GM12878 (cell line): ENCODE data around the gene UFC1. TPM values are rescaled to one million over a fixed set of nuclear protein-coding genes. Genes with fewer than 3 reads are reported as not detected.

ENCODE experiments used
- ATAC-seq: fragments of 200-7000 bp; cut with Tn5 transposase; 3 replicates; pipeline ENCODE4 v1.9.1; 2020; ENCODE audit warnings: mild to moderate bottlenecking, moderate library complexity
- BruUV-seq: library from RNA; stranded (reverse); fragments of 400-500 nt; replicated peaks from 2 replicates; lab custom pipeline; 2021; lab: Mats Ljungman, UMichigan
- CTCF ChIA-PET: fragments of 300-600 bp; sonication (Branson Sonifier 250); formaldehyde crosslinking; extraction: SDS; loops from one replicate; lab custom pipeline; 2021; ENCODE audit warnings: inconsistent platforms; lab: Yijun Ruan, JAX
- POLR2A ChIA-PET: fragments of 350-600 bp; formaldehyde crosslinking; extraction: SDS; loops from one replicate; lab custom pipeline; 2021; ENCODE audit warnings: inconsistent platforms; lab: Charles Lee
- RAD21 ChIA-PET: fragments of 300-600 bp; sonication (Branson Sonifier 250); formaldehyde crosslinking; loops from one replicate; lab custom pipeline; 2023; ENCODE audit warnings: antibody characterized with exemption; ENCODE audit not compliant: unreplicated experiment; lab: Charles Lee
- SMC1A ChIA-PET: fragments of 300-600 bp; sonication (Branson Sonifier 250); formaldehyde crosslinking; loops from one replicate; lab custom pipeline; 2023; ENCODE audit not compliant: unreplicated experiment, uncharacterized antibody; lab: Charles Lee
- DNase-seq: peaks from one replicate; pipeline ENCODE4 v3.0.0-alpha.2; 2011; ENCODE audit warnings: low read depth, low spot score
- FAIRE-seq: peaks from 3 replicates; lab custom pipeline; 2011; peaks lifted over from hg19 to GRCh38; lab: Jason Lieb, UNC
- H2AFZ ChIP-seq: 2 replicates; pipeline ENCODE4 v1.6.0; 2011; ENCODE audit warnings: low read depth, low read length, control low read depth; ENCODE audit not compliant: control insufficient read depth
- H3K27ac ChIP-seq: 2 replicates; pipeline ENCODE4 v1.5.1; 2011; ENCODE audit warnings: control low read depth; ENCODE audit not compliant: control insufficient read depth, insufficient read depth
- H3K27me3 ChIP-seq, 2 experiments: replicated peaks in 1 of 2; 2 replicates each; pipeline versions ENCODE4 v1.6.0 to v1.6.1; 2011; ENCODE audit warnings: low read length in 1 of 2; ENCODE audit not compliant: control insufficient read depth in 2 of 2, insufficient read depth in 2 of 2
- H3K36me3 ChIP-seq, 2 experiments: 2 replicates each; pipeline ENCODE4 v1.5.1; 2011; ENCODE audit warnings: low read length in 1 of 2; ENCODE audit not compliant: control insufficient read depth in 2 of 2, insufficient read depth in 2 of 2
- H3K4me1 ChIP-seq: 2 replicates; pipeline ENCODE4 v1.6.1; 2011; ENCODE audit warnings: mild to moderate bottlenecking, low read length, moderate library complexity, mixed read lengths; ENCODE audit not compliant: control insufficient read depth, insufficient read depth
- H3K4me2 ChIP-seq: 2 replicates; pipeline ENCODE4 v1.6.0; 2011; ENCODE audit warnings: control low read depth; ENCODE audit not compliant: control insufficient read depth, insufficient read depth
- H3K4me3 ChIP-seq: fragments of 200-600 bp; sonication (generic); 2 replicates; pipeline ENCODE4 v1.5.1; 2016
- H3K79me2 ChIP-seq: 2 replicates; pipeline ENCODE4 v1.6.0; 2011; ENCODE audit warnings: low read length; ENCODE audit not compliant: control insufficient read depth, insufficient read depth
- H3K9ac ChIP-seq: 2 replicates; pipeline ENCODE4 v1.8.0; 2011; ENCODE audit warnings: low read length, control low read depth, mixed read lengths; ENCODE audit not compliant: control insufficient read depth, insufficient read depth
- H3K9me3 ChIP-seq: replicated peaks from 3 replicates; pipeline ENCODE4 v1.5.1; 2011; ENCODE audit warnings: mild to moderate bottlenecking, low read length; ENCODE audit not compliant: control insufficient read depth, insufficient read depth
- H4K20me1 ChIP-seq: 2 replicates; pipeline ENCODE4 v1.6.0; 2011; ENCODE audit not compliant: control insufficient read depth, insufficient read depth
- ATF2 ChIP-seq: IDR thresholded peaks from 2 replicates; pipeline ENCODE4 v1.6.1; 2012; ENCODE audit warnings: low read length, inconsistent platforms
- BACH1 ChIP-seq: fragments of 450-650 bp; IDR thresholded peaks from 2 replicates; pipeline ENCODE4 v1.6.1; 2017; ENCODE audit warnings: mild to moderate bottlenecking, borderline replicate concordance
- CREM ChIP-seq: IDR thresholded peaks from 2 replicates; pipeline ENCODE4 v1.6.1; 2014; ENCODE audit warnings: antibody characterized with exemption, low read depth
- FOXM1 ChIP-seq: IDR thresholded peaks from 2 replicates; pipeline ENCODE4 v1.6.1; 2012; ENCODE audit warnings: low read depth, mild to moderate bottlenecking, inconsistent platforms, low read length, moderate library complexity
- NR2C2 ChIP-seq: IDR thresholded peaks from 2 replicates; pipeline ENCODE4 v1.6.1; 2011; ENCODE audit warnings: borderline replicate concordance, low read depth; ENCODE audit not compliant: control insufficient read depth, insufficient read length
- SMAD5 ChIP-seq: IDR thresholded peaks from 2 replicates; pipeline ENCODE4 v1.6.1; 2016; ENCODE audit warnings: antibody characterized with exemption, low read depth
- STAT1 ChIP-seq: fragments of 450-650 bp; conservative IDR thresholded peaks from 2 replicates; pipeline ENCODE4 v1.6.1; 2014; ENCODE audit warnings: antibody characterized with exemption, mild to moderate bottlenecking
- YY1 ChIP-seq: IDR thresholded peaks from 2 replicates; pipeline ENCODE4 v1.6.1; 2011; ENCODE audit warnings: low read depth, mild to moderate bottlenecking, low read length
- ZBED1 ChIP-seq: IDR thresholded peaks from 2 replicates; pipeline ENCODE4 v1.6.1; 2016; ENCODE audit warnings: borderline replicate concordance
- WGBS: methylation state at CpG from one replicate; pipeline ENCODE4 v1.1.6; 2016; ENCODE audit warnings: low lambda C conversion rate; ENCODE audit not compliant: insufficient replicate concordance, insufficient coverage; ENCODE audit errors: missing lambda C conversion rate; 5-methylcytosine and 5-hydroxymethylcytosine counted together
- in situ Hi-C: fragments of 300-500 bp; cut with MboI; formaldehyde crosslinking; loops from 9 replicates; pipeline ENCODE4 v1.14.3; 2018; ENCODE audit warnings: mixed read lengths
- intact Hi-C: fragments of 100-400 bp; cut with micrococcal nuclease; formaldehyde crosslinking; loops from one replicate; pipeline ENCODE4 v1.14.2; 2022; ENCODE audit not compliant: unreplicated experiment
- polyA plus RNA-seq, 11 experiments: library from polyadenylated mRNA; depleted of rRNA in 4 of 11; unstranded in 6 of 11; stranded (reverse) in 5 of 11; fragments of >200 nt; fragmentation: Nextera tagmentation in 4 of 11; fragmentation: Illumina TruSeq in 1 of 11; extraction: Ambion mirVana in 4 of 11; extraction: Trizol in 1 of 11; gene quantifications; 1 replicate in 1 of 11; 2 replicates in 10 of 11; pipeline versions ENCODE4 v1.2.1 to v1.2.3, GENCODE V29; 2011 to 2016; ENCODE audit warnings: inconsistent platforms in 2 of 11, missing spikeins in 2 of 11, low read depth in 1 of 11
- total RNA-seq, 4 experiments: library from RNA; depleted of rRNA in 3 of 4; stranded (reverse); fragments of >200 nt in 3 of 4; fragmentation: Illumina TruSeq in 1 of 4; extraction: Trizol in 1 of 4; gene quantifications; 2 replicates each; pipeline versions ENCODE4 v1.2.1 to v1.2.3, GENCODE V29; 2013 to 2021
- TF ChIP-seq, protein P1 (sequence below): IDR thresholded peaks from 2 replicates; pipeline ENCODE4 v1.6.1; 2011; ENCODE audit warnings: borderline replicate concordance, low read depth, mild to moderate bottlenecking, moderate library complexity, low read length; ENCODE audit not compliant: insufficient read depth, poor library complexity, severe bottlenecking
- TF ChIP-seq, protein P2 (sequence below): fragments of 450-650 bp; IDR thresholded peaks from 2 replicates; pipeline ENCODE4 v1.6.1; 2016; ENCODE audit warnings: mild to moderate bottlenecking
- TF ChIP-seq, protein P3 (sequence below): fragments of 450-650 bp; formaldehyde crosslinking; IDR thresholded peaks from 2 replicates; pipeline ENCODE4 v1.5.0; 2022; ENCODE audit warnings: mild to moderate bottlenecking, missing genetic modification characterization

Gene UFC1
- total and polyA plus RNA-seq, 10 of the 15 experiments (the other 5 are each of a cell fraction or from before 2014, with no cell fraction given), result 95.9 to 239 (median 151) TPM

DNA sequence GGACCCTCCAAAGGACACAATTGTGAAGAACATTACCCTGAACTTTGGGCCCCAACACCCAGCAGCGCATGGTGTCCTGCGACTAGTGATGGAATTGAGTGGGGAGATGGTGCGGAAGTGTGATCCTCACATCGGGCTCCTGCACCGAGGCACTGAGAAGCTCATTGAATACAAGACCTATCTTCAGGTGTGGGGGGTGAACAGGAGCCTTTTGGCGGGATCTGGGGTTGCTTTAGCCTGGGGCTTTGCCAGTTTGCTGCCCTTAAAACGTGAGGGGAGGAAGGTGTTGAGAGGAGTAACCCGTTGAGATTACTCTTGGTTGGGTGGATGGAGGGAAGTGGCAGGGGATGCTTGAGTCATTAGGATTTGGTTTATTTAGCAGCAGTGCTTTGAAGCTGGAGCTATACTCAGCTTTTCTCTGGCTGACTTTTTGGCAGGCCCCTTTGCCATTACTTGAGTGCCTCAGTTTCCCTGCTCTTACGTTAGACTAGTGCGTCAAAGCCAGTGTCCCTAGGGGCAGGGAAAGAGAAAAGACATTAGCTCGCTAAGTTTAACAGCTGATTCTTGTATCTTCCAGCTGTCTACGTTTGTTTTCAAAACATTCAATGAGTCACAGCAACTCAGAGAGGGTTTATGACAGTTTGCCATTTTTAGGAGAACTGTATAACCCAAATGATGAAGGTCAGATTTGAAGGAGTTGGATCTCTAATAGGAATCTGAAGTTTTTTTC, 52.8 kb downstream of the UFC1 start (continued):
- TF ChIP-seq, protein P1, sequence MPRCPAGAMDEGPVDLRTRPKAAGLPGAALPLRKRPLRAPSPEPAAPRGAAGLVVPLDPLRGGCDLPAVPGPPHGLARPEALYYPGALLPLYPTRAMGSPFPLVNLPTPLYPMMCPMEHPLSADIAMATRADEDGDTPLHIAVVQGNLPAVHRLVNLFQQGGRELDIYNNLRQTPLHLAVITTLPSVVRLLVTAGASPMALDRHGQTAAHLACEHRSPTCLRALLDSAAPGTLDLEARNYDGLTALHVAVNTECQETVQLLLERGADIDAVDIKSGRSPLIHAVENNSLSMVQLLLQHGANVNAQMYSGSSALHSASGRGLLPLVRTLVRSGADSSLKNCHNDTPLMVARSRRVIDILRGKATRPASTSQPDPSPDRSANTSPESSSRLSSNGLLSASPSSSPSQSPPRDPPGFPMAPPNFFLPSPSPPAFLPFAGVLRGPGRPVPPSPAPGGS, result no peak
- no peak for TF ChIP-seq FOXM1
- TF ChIP-seq ATF2, result no peak
- TF ChIP-seq ZBED1, result no peak
- TF ChIP-seq NR2C2, result no peak
- TF ChIP-seq, all 136 proteins: peak for 0

DNA sequence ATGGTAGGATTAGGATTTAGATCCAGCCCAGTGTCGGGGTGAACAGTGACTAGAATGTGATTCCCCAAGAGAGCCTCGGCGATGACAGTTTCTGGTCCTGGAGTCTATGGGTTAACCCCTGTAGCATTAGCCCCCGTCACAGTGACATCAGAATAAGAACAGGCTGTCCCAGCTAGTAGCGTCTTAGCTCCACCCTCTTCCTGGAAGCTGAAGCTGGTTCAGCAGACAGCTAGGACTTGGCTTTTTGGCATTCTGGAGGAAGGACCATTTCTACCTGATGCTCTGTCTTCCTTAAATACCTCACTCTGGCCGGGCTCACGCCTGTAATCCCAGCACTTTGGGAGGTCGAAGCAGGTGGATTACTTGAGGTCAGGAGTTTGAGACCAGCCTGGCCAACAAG, 53.4 kb downstream of the UFC1 start:
- no peak for DNase-seq
- H3K36me3 ChIP-seq, result peaks cover 10 to 31% of the 10 kb centered on the region in 2 experiments; a peak in 3 of 4 replicates
- no peak overlapping the region for H3K4me2 ChIP-seq
- no peaks in the 10 kb centered on the region for H3K27me3 ChIP-seq
- ChIA-PET RAD21 (interaction anchor here (1.0 to 6.6 kb wide), 3 partner anchors 19 to 175 kb away, joined by 3 to 72 read pairs (median 5); partner anchors contain the start of gene TOMM40L), CTCF (interaction anchor here (0.8 to 13.6 kb wide), 7 partner anchors 13 to 176 kb away, joined by 3 to 385 read pairs (median 16); partner anchors contain the start of genes APOA2, FCER1G, PPOX and TOMM40L), SMC1A (interaction anchor here (0.7 to 8.1 kb wide), 5 partner anchors 14 to 333 kb away, joined by 3 to 66 read pairs (median 55); partner anchors contain the start of gene TOMM40L), POLR2A (interaction anchor here (1.0 to 1.6 kb wide), 4 partner anchors 12 to 54 kb away, joined by 3 to 4 read pairs (median 4); partner anchors contain the start of genes TOMM40L and UFC1)
- H4K20me1 ChIP-seq, result no peaks in the 10 kb centered on the region
- 85% methylated on average over 8 of the region's 8 CpGs for WGBS
- peaks cover 17% of the 10 kb centered on the region for H3K79me2 ChIP-seq
- no peak overlapping the region for H3K9ac ChIP-seq
- H3K4me3 ChIP-seq, result no peak overlapping the region
- intact Hi-C loops (loop anchor here (5.0 kb wide), 2 partner anchors 85 to 175 kb away; no protein-coding TSS in a partner anchor), in situ Hi-C loops (no loop called here)
- peaks cover 10% of the 10 kb centered on the region for H3K4me1 ChIP-seq
- no TSS peak for BruUV-seq
- H3K9me3 ChIP-seq, result no peaks in the 10 kb centered on the region
- H2AFZ ChIP-seq, result no peak overlapping the region
- ATAC-seq, result no peak
- H3K27ac ChIP-seq, result no peak overlapping the region
- no peak for TF ChIP-seq CREM
- no peak for TF ChIP-seq YY1
- TF ChIP-seq STAT1, result no peak
- TF ChIP-seq, protein P2, sequence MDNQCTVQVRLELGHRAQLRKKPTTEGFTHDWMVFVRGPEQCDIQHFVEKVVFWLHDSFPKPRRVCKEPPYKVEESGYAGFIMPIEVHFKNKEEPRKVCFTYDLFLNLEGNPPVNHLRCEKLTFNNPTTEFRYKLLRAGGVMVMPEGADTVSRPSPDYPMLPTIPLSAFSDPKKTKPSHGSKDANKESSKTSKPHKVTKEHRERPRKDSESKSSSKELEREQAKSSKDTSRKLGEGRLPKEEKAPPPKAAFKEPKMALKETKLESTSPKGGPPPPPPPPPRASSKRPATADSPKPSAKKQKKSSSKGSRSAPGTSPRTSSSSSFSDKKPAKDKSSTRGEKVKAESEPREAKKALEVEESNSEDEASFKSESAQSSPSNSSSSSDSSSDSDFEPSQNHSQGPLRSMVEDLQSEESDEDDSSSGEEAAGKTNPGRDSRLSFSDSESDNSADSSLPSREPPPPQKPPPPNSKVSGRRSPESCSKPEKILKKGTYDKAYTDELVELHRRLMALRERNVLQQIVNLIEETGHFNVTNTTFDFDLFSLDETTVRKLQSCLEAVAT, result no peak
- no peak for TF ChIP-seq SMAD5
- TF ChIP-seq, protein P3, sequence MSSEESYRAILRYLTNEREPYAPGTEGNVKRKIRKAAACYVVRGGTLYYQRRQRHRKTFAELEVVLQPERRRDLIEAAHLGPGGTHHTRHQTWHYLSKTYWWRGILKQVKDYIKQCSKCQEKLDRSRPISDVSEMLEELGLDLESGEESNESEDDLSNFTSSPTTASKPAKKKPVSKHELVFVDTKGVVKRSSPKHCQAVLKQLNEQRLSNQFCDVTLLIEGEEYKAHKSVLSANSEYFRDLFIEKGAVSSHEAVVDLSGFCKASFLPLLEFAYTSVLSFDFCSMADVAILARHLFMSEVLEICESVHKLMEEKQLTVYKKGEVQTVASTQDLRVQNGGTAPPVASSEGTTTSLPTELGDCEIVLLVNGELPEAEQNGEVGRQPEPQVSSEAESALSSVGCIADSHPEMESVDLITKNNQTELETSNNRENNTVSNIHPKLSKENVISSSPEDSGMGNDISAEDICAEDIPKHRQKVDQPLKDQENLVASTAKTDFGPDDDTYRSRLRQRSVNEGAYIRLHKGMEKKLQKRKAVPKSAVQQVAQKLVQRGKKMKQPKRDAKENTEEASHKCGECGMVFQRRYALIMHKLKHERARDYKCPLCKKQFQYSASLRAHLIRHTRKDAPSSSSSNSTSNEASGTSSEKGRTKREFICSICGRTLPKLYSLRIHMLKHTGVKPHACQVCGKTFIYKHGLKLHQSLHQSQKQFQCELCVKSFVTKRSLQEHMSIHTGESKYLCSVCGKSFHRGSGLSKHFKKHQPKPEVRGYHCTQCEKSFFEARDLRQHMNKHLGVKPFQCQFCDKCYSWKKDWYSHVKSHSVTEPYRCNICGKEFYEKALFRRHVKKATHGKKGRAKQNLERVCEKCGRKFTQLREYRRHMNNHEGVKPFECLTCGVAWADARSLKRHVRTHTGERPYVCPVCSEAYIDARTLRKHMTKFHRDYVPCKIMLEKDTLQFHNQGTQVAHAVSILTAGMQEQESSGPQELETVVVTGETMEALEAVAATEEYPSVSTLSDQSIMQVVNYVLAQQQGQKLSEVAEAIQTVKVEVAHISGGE (CRISPR knock-in tag), result no peak
- no peak for TF ChIP-seq BACH1
- FAIRE-seq, result no peak
